Astrocyte (in vitro differentiated cells and primary cell): Measurements from ENCODE around the gene CES2. TPM values are rescaled to one million over a fixed set of nuclear protein-coding genes. Genes with fewer than 3 reads are reported as not detected.
A peak's percentile ranks its signal among the peaks of the same experiment; 100 is the strongest.

ENCODE experiments used
- DNase-seq: peaks from one replicate; pipeline ENCODE4 v3.0.0-alpha.2; 2010; ENCODE audit warnings: low read depth
- FAIRE-seq: peaks from 2 replicates; lab custom pipeline; 2011; peaks lifted over from hg19 to GRCh38; lab: Jason Lieb, UNC
- H2AFZ ChIP-seq: 2 replicates; pipeline ENCODE4 v1.6.0; 2012; ENCODE audit warnings: low read depth, low read length, inconsistent platforms
- H3K27ac ChIP-seq: 2 replicates; pipeline ENCODE4 v1.5.1; 2011; ENCODE audit warnings: low read depth, low read length, inconsistent platforms
- H3K27me3 ChIP-seq: 2 replicates; pipeline ENCODE4 v1.6.0; 2011; ENCODE audit warnings: low read length, inconsistent platforms; ENCODE audit not compliant: insufficient read depth
- H3K36me3 ChIP-seq: 2 replicates; pipeline ENCODE4 v1.5.1; 2011; ENCODE audit warnings: low read length, inconsistent platforms; ENCODE audit not compliant: insufficient read depth
- H3K4me1 ChIP-seq: 2 replicates; pipeline ENCODE4 v1.5.1; 2011; ENCODE audit warnings: low read length, inconsistent platforms; ENCODE audit not compliant: insufficient read depth
- H3K4me2 ChIP-seq: 2 replicates; pipeline ENCODE4 v1.6.0; 2012; ENCODE audit warnings: low read length, inconsistent platforms
- H3K4me3 ChIP-seq: 2 replicates; pipeline ENCODE4 v1.5.1; 2011; ENCODE audit warnings: low read depth, mild to moderate bottlenecking, low read length, inconsistent platforms; ENCODE audit not compliant: insufficient read depth
- H3K79me2 ChIP-seq: 2 replicates; pipeline ENCODE4 v1.6.0; 2012; ENCODE audit warnings: mild to moderate bottlenecking, low read length, inconsistent platforms; ENCODE audit not compliant: insufficient read depth
- H3K9ac ChIP-seq: 2 replicates; pipeline ENCODE4 v1.6.0; 2012; ENCODE audit warnings: mild to moderate bottlenecking, low read length, inconsistent platforms
- H3K9me3 ChIP-seq: 2 replicates; pipeline ENCODE4 v1.5.1; 2012; ENCODE audit warnings: low read depth, mild to moderate bottlenecking, low read length, inconsistent platforms; ENCODE audit not compliant: insufficient read depth
- H4K20me1 ChIP-seq: 2 replicates; pipeline ENCODE4 v1.6.0; 2012; ENCODE audit warnings: low read length, inconsistent platforms; ENCODE audit not compliant: insufficient read depth
- H3K27ac Mint-ChIP-seq: one replicate; pipeline ENCODE4 v1.8.0; 2021; ENCODE audit warnings: mild to moderate bottlenecking, mixed read lengths; ENCODE audit not compliant: unreplicated experiment
- H3K27me3 Mint-ChIP-seq: one replicate; pipeline ENCODE4 v1.8.0; 2021; ENCODE audit warnings: low read depth, mixed read lengths; ENCODE audit not compliant: unreplicated experiment
- H3K36me3 Mint-ChIP-seq: one replicate; pipeline ENCODE4 v1.8.0; 2021; ENCODE audit warnings: low read depth, mixed read lengths; ENCODE audit not compliant: unreplicated experiment
- H3K4me1 Mint-ChIP-seq: one replicate; pipeline ENCODE4 v1.8.0; 2021; ENCODE audit warnings: low read depth, mixed read lengths; ENCODE audit not compliant: unreplicated experiment
- H3K4me3 Mint-ChIP-seq: one replicate; pipeline ENCODE4 v1.8.0; 2021; ENCODE audit warnings: mild to moderate bottlenecking, moderate library complexity, mixed read lengths; ENCODE audit not compliant: unreplicated experiment
- H3K9me3 Mint-ChIP-seq: one replicate; pipeline ENCODE4 v1.8.0; 2021; ENCODE audit warnings: mild to moderate bottlenecking, mixed read lengths; ENCODE audit not compliant: unreplicated experiment
- EZH2 ChIP-seq: IDR thresholded peaks from 2 replicates; pipeline ENCODE4 v1.6.1; 2012; ENCODE audit warnings: mild to moderate bottlenecking, low read length, inconsistent platforms; ENCODE audit not compliant: insufficient read depth
- total RNA-seq: library from RNA; stranded (reverse); gene quantifications from 2 replicates; pipeline ENCODE4 v1.2.1, GENCODE V29; 2021
- TF ChIP-seq, protein P1 (sequence below): IDR thresholded peaks from 2 replicates; pipeline ENCODE4 v1.5.1; 2011; ENCODE audit warnings: low read depth, mild to moderate bottlenecking, inconsistent platforms, low read length, moderate library complexity; ENCODE audit not compliant: insufficient read depth

The CES2 gene
- total RNA-seq, 1 donor from 2014 or later: 28.8 TPM

DNA sequence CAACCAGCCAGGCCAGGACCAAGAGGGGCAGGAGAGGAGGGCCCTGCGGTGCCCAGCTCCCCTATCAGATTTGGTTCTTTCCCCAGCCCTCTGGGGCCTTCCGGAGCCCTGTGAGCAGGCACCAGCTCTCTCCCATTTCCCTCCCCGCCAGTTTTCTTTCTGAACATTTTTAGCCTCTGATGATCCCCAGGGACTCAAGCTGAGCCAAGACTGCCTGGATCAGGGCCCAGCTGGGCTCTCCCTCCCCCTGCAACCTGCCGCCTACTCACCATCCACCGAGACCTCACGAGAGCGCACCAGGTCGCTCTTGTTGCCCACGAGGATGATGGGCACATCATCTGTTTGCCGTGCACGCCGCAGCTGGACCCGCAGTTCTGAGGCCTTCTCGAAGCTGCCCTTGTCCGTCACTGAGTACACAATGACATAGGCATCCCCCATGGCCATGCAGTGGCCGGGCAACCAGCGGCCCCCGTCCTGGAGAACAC, 12.0 kb upstream of the CES2 start:
- Histone ChIP-seq H2AFZ (no peak overlapping the region), H3K27ac (no peak overlapping the region), H3K27me3 (peaks cover 27% of the 10 kb centered on the region), H3K4me1 (peaks cover 34% of the 10 kb centered on the region), H3K36me3 (no peaks in the 10 kb centered on the region), H3K79me2 (no peaks in the 10 kb centered on the region), H3K9me3 (no peaks in the 10 kb centered on the region), H3K4me2 (peak overlapping the region; percentile 83), H3K9ac (no peak overlapping the region), H3K4me3 (no peak overlapping the region), H4K20me1 (peaks cover 19% of the 10 kb centered on the region)
- Mint-ChIP-seq H3K4me1 (peaks cover 21% of the 10 kb centered on the region), H3K4me3 (no peak overlapping the region), H3K27ac (no peak overlapping the region), H3K9me3 (no peaks in the 10 kb centered on the region), H3K36me3 (peaks cover 7% of the 10 kb centered on the region), H3K27me3 (peaks cover 52% of the 10 kb centered on the region)
- FAIRE-seq (no peak), DNase-seq (peak; percentile 34)
- TF ChIP-seq EZH2: no peak
- TF ChIP-seq, protein P1, sequence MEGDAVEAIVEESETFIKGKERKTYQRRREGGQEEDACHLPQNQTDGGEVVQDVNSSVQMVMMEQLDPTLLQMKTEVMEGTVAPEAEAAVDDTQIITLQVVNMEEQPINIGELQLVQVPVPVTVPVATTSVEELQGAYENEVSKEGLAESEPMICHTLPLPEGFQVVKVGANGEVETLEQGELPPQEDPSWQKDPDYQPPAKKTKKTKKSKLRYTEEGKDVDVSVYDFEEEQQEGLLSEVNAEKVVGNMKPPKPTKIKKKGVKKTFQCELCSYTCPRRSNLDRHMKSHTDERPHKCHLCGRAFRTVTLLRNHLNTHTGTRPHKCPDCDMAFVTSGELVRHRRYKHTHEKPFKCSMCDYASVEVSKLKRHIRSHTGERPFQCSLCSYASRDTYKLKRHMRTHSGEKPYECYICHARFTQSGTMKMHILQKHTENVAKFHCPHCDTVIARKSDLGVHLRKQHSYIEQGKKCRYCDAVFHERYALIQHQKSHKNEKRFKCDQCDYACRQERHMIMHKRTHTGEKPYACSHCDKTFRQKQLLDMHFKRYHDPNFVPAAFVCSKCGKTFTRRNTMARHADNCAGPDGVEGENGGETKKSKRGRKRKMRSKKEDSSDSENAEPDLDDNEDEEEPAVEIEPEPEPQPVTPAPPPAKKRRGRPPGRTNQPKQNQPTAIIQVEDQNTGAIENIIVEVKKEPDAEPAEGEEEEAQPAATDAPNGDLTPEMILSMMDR: no peak

DNA sequence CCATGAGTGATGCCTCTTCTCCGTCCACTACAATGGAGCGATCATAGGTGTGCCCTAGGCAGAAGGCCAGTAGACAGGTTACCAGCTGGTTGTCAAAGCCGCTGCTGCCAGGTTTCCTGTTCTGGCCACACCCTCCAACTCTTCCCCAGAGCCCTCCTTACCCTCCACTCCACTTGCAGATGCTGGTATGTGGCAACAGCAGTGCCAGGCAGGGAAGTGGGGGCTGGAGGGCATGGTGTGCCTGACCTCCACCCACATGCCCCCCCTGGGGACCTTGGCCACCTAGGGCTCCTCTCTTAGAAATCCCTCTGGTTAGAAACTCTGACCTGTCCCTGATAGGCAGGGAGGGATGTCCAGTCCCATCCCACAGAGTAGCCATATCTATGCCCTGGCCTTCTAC, 11.4 kb upstream of the CES2 start:
- Histone ChIP-seq H2AFZ (no peak overlapping the region), H3K4me2 (peak overlapping the region; percentile 83), H3K4me1 (peaks cover 37% of the 10 kb centered on the region), H4K20me1 (peaks cover 19% of the 10 kb centered on the region), H3K27me3 (peaks cover 27% of the 10 kb centered on the region), H3K36me3 (no peaks in the 10 kb centered on the region), H3K27ac (no peak overlapping the region), H3K79me2 (no peaks in the 10 kb centered on the region), H3K9ac (no peak overlapping the region), H3K9me3 (no peaks in the 10 kb centered on the region), H3K4me3 (no peak overlapping the region)
- no peak overlapping the region for H3K4me3 Mint-ChIP-seq
- H3K9me3 Mint-ChIP-seq: no peaks in the 10 kb centered on the region
- peaks cover 7% of the 10 kb centered on the region for H3K36me3 Mint-ChIP-seq
- no peak for TF ChIP-seq EZH2
- TF ChIP-seq, protein P1: no peak
- FAIRE-seq (no peak), DNase-seq (no peak)
- peaks cover 23% of the 10 kb centered on the region for H3K4me1 Mint-ChIP-seq
- H3K27me3 Mint-ChIP-seq: peaks cover 49% of the 10 kb centered on the region
- no peak overlapping the region for H3K27ac Mint-ChIP-seq

DNA sequence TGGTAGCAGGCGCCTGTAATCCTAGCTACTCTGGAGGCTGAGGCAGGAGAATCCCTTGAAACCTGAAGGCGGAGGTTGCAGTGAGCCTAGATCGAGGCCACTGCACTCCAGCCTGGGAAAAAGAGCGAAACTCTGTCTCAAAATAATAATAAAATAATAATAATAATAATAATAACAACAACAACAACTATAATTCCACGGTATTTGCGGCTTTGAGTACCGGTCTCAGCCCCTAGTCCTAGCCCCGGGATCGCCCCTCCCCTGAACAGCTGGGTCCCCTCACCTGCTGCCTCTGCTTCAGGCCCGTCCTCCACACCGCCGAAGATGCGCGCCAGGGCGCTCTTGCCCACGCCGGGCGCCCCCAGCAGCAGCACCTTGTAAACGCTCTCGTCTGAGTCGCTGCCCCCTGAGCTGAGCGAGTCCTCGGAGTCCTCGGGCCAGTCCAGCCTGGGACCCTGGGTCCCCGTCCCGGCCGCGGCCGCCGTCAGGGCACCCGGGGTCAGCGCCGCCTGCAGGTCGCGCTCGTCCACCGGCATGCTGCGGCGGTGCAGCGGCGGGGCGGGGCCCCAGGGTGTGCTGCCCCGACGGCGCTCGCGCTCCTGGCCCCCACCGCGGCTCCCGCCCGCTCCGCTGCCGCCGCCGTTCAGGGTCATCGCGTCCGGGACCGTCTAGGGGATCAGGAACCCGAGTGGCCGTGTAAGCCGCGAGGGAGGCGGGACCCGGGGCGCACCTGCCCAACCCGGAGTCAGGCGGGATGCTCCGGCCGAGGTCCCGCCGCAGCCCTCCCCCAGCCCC, 10.6 kb upstream of the CES2 start:
- DNase-seq: no peak
- H3K4me3 ChIP-seq: peak overlapping the region; percentile 40
- Mint-ChIP-seq H3K4me1 (peaks cover 26% of the 10 kb centered on the region), H3K9me3 (no peaks in the 10 kb centered on the region), H3K27me3 (peaks cover 41% of the 10 kb centered on the region), H3K27ac (no peak overlapping the region), H3K4me3 (peak overlapping the region; percentile 80), H3K36me3 (peaks cover 7% of the 10 kb centered on the region)
- peak overlapping the region; percentile 49 for H3K9ac ChIP-seq
- H2AFZ ChIP-seq: peak overlapping the region; percentile 22
- H3K27ac ChIP-seq: no peak overlapping the region
- peak overlapping the region; percentile 83 for H3K4me2 ChIP-seq
- peaks cover 20% of the 10 kb centered on the region for H3K27me3 ChIP-seq
- no peaks in the 10 kb centered on the region for H3K36me3 ChIP-seq
- peaks cover 19% of the 10 kb centered on the region for H4K20me1 ChIP-seq
- no peak for TF ChIP-seq EZH2
- TF ChIP-seq, protein P1: no peak
- peaks cover 37% of the 10 kb centered on the region for H3K4me1 ChIP-seq
- FAIRE-seq: no peak
- no peaks in the 10 kb centered on the region for H3K9me3 ChIP-seq
- H3K79me2 ChIP-seq: no peaks in the 10 kb centered on the region
